IPS-18c (cell line): Measurements from ENCODE around the gene CMTM2.

Experiments used
- H3K4me3 ChIP-seq: 2 replicates; pipeline ENCODE4 v1.7.0; 2013; ENCODE audit warnings: low read depth, mild to moderate bottlenecking, low read length, moderate library complexity; ENCODE audit not compliant: insufficient read depth
- H3K9me3 ChIP-seq: one replicate; pipeline ENCODE4 v1.6.1; 2013; ENCODE audit warnings: mild to moderate bottlenecking, low read length, moderate library complexity; ENCODE audit not compliant: control insufficient read depth, insufficient read depth

CMTM2 gene

DNA sequence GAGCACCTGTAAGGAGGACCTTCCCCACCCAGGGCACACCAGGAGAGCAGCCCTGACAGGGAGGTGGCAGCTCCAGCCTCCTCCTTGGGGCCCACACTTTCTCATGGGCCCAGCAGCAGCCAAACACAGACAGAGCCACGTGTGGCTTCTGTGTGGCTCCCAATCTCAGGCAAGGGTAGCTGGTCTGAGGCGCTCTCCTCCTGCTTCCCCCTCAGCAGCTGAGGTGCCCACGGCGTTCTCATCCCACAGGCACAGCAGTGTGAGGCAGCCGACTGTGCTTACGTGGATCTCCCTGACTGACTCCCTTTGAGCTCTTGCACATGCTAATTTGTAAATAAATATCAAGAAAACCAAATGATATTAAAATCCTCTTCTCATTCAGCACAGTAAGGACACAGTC is 56.1 kb downstream of the CMTM2 start:
- no peak overlapping the region for H3K4me3 ChIP-seq
- no peaks in the 10 kb centered on the region for H3K9me3 ChIP-seq

- Histone ChIP-seq H3K4me3 (no peak overlapping the region), H3K9me3 (no peaks in the 10 kb centered on the region)
Observed at GRCh38 chr16:66636199-66636598, 56.9 kb downstream of the CMTM2 start.

GRCh38 chr16:66637806-66638205 is 58.5 kb downstream of the CMTM2 start:
- Histone ChIP-seq H3K9me3 (no peaks in the 10 kb centered on the region), H3K4me3 (no peak overlapping the region)
